Erythroblast (primary cell): ENCODE results near the gene MARCHF2.

Experiments used
- GATA1 ChIP-seq: IDR thresholded peaks from 2 replicates; pipeline ENCODE4 v1.6.1; 2011; ENCODE audit warnings: low read depth, mild to moderate bottlenecking, control low read depth, low read length, moderate library complexity
- POLR2A ChIP-seq: IDR thresholded peaks from 2 replicates; pipeline ENCODE4 v1.6.1; 2011; ENCODE audit warnings: mild to moderate bottlenecking, low read length

GRCh38 chr19:8416796-8417195 lies 3.7 kb downstream of the MARCHF2 start:
- no peak for TF ChIP-seq POLR2A
- TF ChIP-seq GATA1, result no peak
